SK-N-MC (cell line): ENCODE data around the gene RBMS1.
"Not testable (repeated sequence)": the region's sequence is repeated elsewhere in the genome, so short reads cannot be mapped to it uniquely, and the experiment has no call there.

Experiments used
- DNase-seq: peaks from one replicate; pipeline ENCODE4 v3.0.0-alpha.2; 2011; ENCODE audit warnings: low read depth, low spot score
- H3K27ac ChIP-seq: fragments of 200-600 bp; sonication (generic); 2 replicates; pipeline ENCODE4 v1.5.1; 2016; ENCODE audit warnings: mixed run types
- H3K36me3 ChIP-seq: fragments of 200-600 bp; sonication (generic); 2 replicates; pipeline ENCODE4 v1.6.1; 2017; ENCODE audit warnings: antibody characterized with exemption, low read length, mixed read lengths; ENCODE audit not compliant: insufficient read depth
- H3K4me3 ChIP-seq: fragments of 200-600 bp; sonication (generic); 2 replicates; pipeline ENCODE4 v1.5.1; 2016
- H3K9ac ChIP-seq: fragments of 200-600 bp; sonication (generic); 2 replicates; pipeline ENCODE4 v1.8.0; 2017; ENCODE audit warnings: mixed run types, mixed read lengths; ENCODE audit not compliant: insufficient read length
- H3K9me3 ChIP-seq: fragments of 200-600 bp; sonication (generic); 2 replicates; pipeline ENCODE4 v1.6.1; 2017; ENCODE audit warnings: low read depth, mild to moderate bottlenecking, antibody characterized with exemption, low read length, moderate library complexity, mixed read lengths
- EZH2 ChIP-seq: fragments of 200-600 bp; sonication (generic); IDR thresholded peaks from one replicate; pipeline ENCODE4 v1.6.1; 2017; ENCODE audit warnings: antibody characterized with exemption
- FOXP2 ChIP-seq: optimal IDR thresholded peaks from 2 replicates; pipeline ENCODE3; 2011; ENCODE audit warnings: mild to moderate bottlenecking, moderate library complexity; ENCODE audit not compliant: insufficient read depth; ENCODE audit errors: extremely low read length, control extremely low read depth
- POLR2AphosphoS5 ChIP-seq: IDR thresholded peaks from 2 replicates; pipeline ENCODE4 v1.6.1; 2012; ENCODE audit warnings: mild to moderate bottlenecking, low read depth, low read length, borderline replicate concordance

The RBMS1 gene

GRCh38 chr2:160491911-160492371 lies 1.7 kb downstream of the RBMS1 start:
- DNase-seq: no peak
- Histone ChIP-seq H3K9me3 (no peaks in the 10 kb centered on the region), H3K4me3 (peak overlapping the region; percentile 96), H3K27ac (peak overlapping the region; percentile 68; the same call in 1 of the 2 replicates), H3K36me3 (no peaks in the 10 kb centered on the region), H3K9ac (peak overlapping the region; percentile 88)
- TF ChIP-seq POLR2AphosphoS5 (no peak), EZH2 (no peak), FOXP2 (no peak)

GRCh38 chr2:160490733-160491685 lies 2.6 kb downstream of the RBMS1 start:
- H3K9ac ChIP-seq: peak overlapping the region; percentile 6
- peak overlapping the region; percentile 96 for H3K4me3 ChIP-seq
- H3K9me3 ChIP-seq: no peaks in the 10 kb centered on the region
- H3K36me3 ChIP-seq: no peaks in the 10 kb centered on the region
- DNase-seq: no peak
- peak overlapping the region; percentile 68 for H3K27ac ChIP-seq
- TF ChIP-seq POLR2AphosphoS5 (no peak), FOXP2 (no peak), EZH2 (no peak)

- H3K4me3 ChIP-seq: no peak overlapping the region
- DNase-seq: no peak
- H3K9ac ChIP-seq: no peak overlapping the region
- TF ChIP-seq FOXP2: no peak
- no peak for TF ChIP-seq EZH2
- TF ChIP-seq POLR2AphosphoS5: no peak
- no peak overlapping the region for H3K27ac ChIP-seq
- H3K9me3 ChIP-seq: no peaks in the 10 kb centered on the region
- H3K36me3 ChIP-seq: no peaks in the 10 kb centered on the region
Measured at GRCh38 chr2:160489111-160489510, 4.5 kb downstream of the RBMS1 start.

- not testable (repeated sequence) for H3K9me3 ChIP-seq, H3K9ac ChIP-seq, DNase-seq, H3K4me3 ChIP-seq, H3K36me3 ChIP-seq, H3K27ac ChIP-seq
Measured at GRCh38 chr2:160488289-160488688, 5.3 kb downstream of the RBMS1 start.

- Histone ChIP-seq H3K36me3 (no peaks in the 10 kb centered on the region), H3K4me3 (no peak overlapping the region), H3K9ac (no peak overlapping the region), H3K27ac (no peak overlapping the region), H3K9me3 (no peaks in the 10 kb centered on the region)
- no peak for DNase-seq
- TF ChIP-seq FOXP2 (no peak), POLR2AphosphoS5 (no peak), EZH2 (no peak)
Measured at GRCh38 chr2:160486341-160486740, 7.3 kb downstream of the RBMS1 start.

- no peak for DNase-seq
- H3K4me3 ChIP-seq: no peak overlapping the region
- no peak overlapping the region for H3K9ac ChIP-seq
- no peak overlapping the region for H3K27ac ChIP-seq
- TF ChIP-seq FOXP2 (no peak), POLR2AphosphoS5 (no peak), EZH2 (no peak)
- no peaks in the 10 kb centered on the region for H3K36me3 ChIP-seq
- no peaks in the 10 kb centered on the region for H3K9me3 ChIP-seq
Measured at GRCh38 chr2:160484859-160485520, 8.6 kb downstream of the RBMS1 start.

GRCh38 chr2:160482673-160483072 lies 10.9 kb downstream of the RBMS1 start:
- H3K4me3 ChIP-seq: no peak overlapping the region
- no peak for DNase-seq
- no peak overlapping the region for H3K9ac ChIP-seq
- no peak overlapping the region for H3K27ac ChIP-seq
- H3K36me3 ChIP-seq: no peaks in the 10 kb centered on the region
- TF ChIP-seq EZH2 (no peak), POLR2AphosphoS5 (no peak), FOXP2 (no peak)
- no peaks in the 10 kb centered on the region for H3K9me3 ChIP-seq

- Histone ChIP-seq H3K36me3 (no peaks in the 10 kb centered on the region), H3K27ac (no peak overlapping the region), H3K9ac (no peak overlapping the region), H3K9me3 (no peaks in the 10 kb centered on the region), H3K4me3 (no peak overlapping the region)
- no peak for DNase-seq
- TF ChIP-seq POLR2AphosphoS5: no peak
- TF ChIP-seq EZH2: no peak
- no peak for TF ChIP-seq FOXP2
Measured at GRCh38 chr2:160479269-160479668, 14.3 kb downstream of the RBMS1 start.
